ENCODE data around the gene AGFG1. TPM values are rescaled to one million over a fixed set of nuclear protein-coding genes. Genes with fewer than 3 reads are reported as not detected.

Gene AGFG1
- total RNA-seq, 1 experiment from 2014 or later, result 109 TPM

DNA sequence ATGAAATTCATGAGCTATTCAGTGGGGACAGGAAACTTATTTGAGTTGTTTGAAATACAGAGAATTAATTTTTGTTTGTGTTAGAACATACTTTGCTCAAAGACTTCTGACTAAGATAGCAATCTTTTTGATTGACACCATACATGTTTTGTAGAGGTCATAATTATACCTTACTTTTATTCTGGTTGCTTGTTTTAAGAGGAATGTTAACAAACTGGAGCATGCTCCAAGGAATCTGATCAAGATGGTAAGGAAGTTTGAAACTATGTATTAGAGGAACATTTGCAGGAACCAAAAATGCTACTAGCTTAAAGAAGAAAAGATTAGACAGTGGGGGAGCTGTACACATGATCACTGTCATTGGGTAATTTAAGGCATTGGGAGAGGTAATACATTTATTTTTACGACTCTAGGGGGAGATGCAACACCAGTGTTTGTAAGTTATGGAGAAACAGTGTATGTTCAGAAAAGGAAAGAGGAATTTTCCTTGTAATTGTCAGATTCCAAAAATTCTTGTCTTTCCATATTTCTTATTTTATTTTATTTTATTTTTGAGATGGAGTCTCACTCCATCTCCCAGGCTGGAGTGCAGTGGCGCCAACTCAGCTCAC, 8.0 kb downstream of the AGFG1 start:
- H3K56ac ChIP-seq (ENCODE audit: insufficient read length, low read depth, low read length), result no peak overlapping the region
- Mint-ChIP-seq H3K36me3 (ENCODE audit: insufficient read depth in 1 of 3, low read depth in 3 of 3) (peaks cover 5 to 11% (median 10%) of the 10 kb centered on the region in 3 experiments), H3K27ac (no peak overlapping the region), H3K4me3 (no peak overlapping the region), H3K4me1 (peaks cover 3 to 12% of the 10 kb centered on the region in 2 experiments; a peak in 2 of 4 replicates), H3K9me3 (peaks cover 7 to 10% of the 10 kb centered on the region in 2 experiments; a peak in 4 of 5 replicates), H3K27me3 (ENCODE audit: low read depth) (no peaks in the 10 kb centered on the region)
- H3K79me1 ChIP-seq (ENCODE audit: insufficient read depth, low read depth, low read length, poor library complexity, severe bottlenecking), result peaks cover 2% of the 10 kb centered on the region
- H3K4ac ChIP-seq (ENCODE audit: low read depth, low read length), result no peak overlapping the region
- H2BK120ac ChIP-seq (ENCODE audit: low read depth, low read length, poor library complexity, severe bottlenecking), result no peak overlapping the region
- peaks cover 54% of the 10 kb centered on the region; the same call in 1 of the 2 replicates for H3K79me2 ChIP-seq (ENCODE audit: insufficient read depth, low read length)
- no peak overlapping the region for H2AFZ ChIP-seq (ENCODE audit: low read length)
- H3K27me3 ChIP-seq (ENCODE audit: insufficient read depth, low read length), result no peaks in the 10 kb centered on the region
- no peak overlapping the region for H3K23ac ChIP-seq (ENCODE audit: insufficient read length, low read depth, low read length)
- H3K4me1 ChIP-seq (ENCODE audit: insufficient read depth, low read length), result no peaks in the 10 kb centered on the region
- H2AK5ac ChIP-seq (ENCODE audit: insufficient read length, low read length), result no peak overlapping the region
- no peak overlapping the region for H3K18ac ChIP-seq (ENCODE audit: insufficient read length, low read depth, low read length)
- H3K14ac ChIP-seq (ENCODE audit: insufficient read depth, low read length), result no peak overlapping the region
- WGBS (ENCODE audit: extremely low coverage, insufficient read length, low lambda C conversion rate), result no CpG with 5 or more reads among the region's 2 CpGs
- H3T11ph ChIP-seq (ENCODE audit: low read length), result no peak overlapping the region
- DNase-seq, result no peak
- no peak overlapping the region for H3K27ac ChIP-seq (ENCODE audit: insufficient read length, low read depth, low read length)
- no peak overlapping the region for H3K4me2 ChIP-seq (ENCODE audit: insufficient read depth, insufficient read length, low read length)
- no peak overlapping the region for H2BK20ac ChIP-seq (ENCODE audit: low read depth, low read length, poor library complexity, severe bottlenecking)
- no peaks in the 10 kb centered on the region for H3K23me2 ChIP-seq (ENCODE audit: insufficient read length, low read depth, low read length, poor library complexity, severe bottlenecking)
- no peak overlapping the region for H2BK5ac ChIP-seq (ENCODE audit: insufficient read length, low read length)
- H4K20me1 ChIP-seq (ENCODE audit: control insufficient read depth, insufficient read depth, insufficient read length), result no peaks in the 10 kb centered on the region
- TF ChIP-seq, protein P1, sequence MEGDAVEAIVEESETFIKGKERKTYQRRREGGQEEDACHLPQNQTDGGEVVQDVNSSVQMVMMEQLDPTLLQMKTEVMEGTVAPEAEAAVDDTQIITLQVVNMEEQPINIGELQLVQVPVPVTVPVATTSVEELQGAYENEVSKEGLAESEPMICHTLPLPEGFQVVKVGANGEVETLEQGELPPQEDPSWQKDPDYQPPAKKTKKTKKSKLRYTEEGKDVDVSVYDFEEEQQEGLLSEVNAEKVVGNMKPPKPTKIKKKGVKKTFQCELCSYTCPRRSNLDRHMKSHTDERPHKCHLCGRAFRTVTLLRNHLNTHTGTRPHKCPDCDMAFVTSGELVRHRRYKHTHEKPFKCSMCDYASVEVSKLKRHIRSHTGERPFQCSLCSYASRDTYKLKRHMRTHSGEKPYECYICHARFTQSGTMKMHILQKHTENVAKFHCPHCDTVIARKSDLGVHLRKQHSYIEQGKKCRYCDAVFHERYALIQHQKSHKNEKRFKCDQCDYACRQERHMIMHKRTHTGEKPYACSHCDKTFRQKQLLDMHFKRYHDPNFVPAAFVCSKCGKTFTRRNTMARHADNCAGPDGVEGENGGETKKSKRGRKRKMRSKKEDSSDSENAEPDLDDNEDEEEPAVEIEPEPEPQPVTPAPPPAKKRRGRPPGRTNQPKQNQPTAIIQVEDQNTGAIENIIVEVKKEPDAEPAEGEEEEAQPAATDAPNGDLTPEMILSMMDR (conservative IDR thresholded peaks at IDR 0.05), result 0 out of 3 replicates have a peak, but pooled peaks have one; percentile 23
- H4K91ac ChIP-seq (ENCODE audit: insufficient read length, low read depth, low read length), result no peak overlapping the region
- H2BK15ac ChIP-seq (ENCODE audit: low read depth, low read length), result no peak overlapping the region
- no peak overlapping the region for H3K9ac ChIP-seq (ENCODE audit: extremely low read depth, insufficient read length, low read length)
- H2BK12ac ChIP-seq (ENCODE audit: insufficient read length, low read depth, low read length), result no peak overlapping the region
- no peak overlapping the region for H4K5ac ChIP-seq (ENCODE audit: insufficient read length, low read depth, low read length)
- H4K8ac ChIP-seq (replicated peaks; ENCODE audit: insufficient read length, low read depth, low read length), result no peak overlapping the region
- H3K9me3 ChIP-seq (ENCODE audit: control insufficient read depth, low read depth, low read length), result no peaks in the 10 kb centered on the region

Data from H9 (cell line).